ENCODE results near the gene NUP153.
"Not testable (repeated sequence)": the region's sequence is repeated elsewhere in the genome, so short reads cannot be mapped to it uniquely, and the experiment has no call there.

The NUP153 gene

GRCh38 chr6:17706580-17707370 is at the start of gene NUP153:
TSS of gene NUP153 (minus strand) at chr6:17706925. CDS start at chr6:17706387, 538 bp downstream.
- TF ChIP-seq CTCF (conservative IDR thresholded peaks at IDR 0.05; ENCODE audit: low read depth, low read length) = no peak
- H3K27ac ChIP-seq = peak within 1 kb of the TSS; percentile 100
- H3K9ac ChIP-seq = peak within 1 kb of the TSS; percentile 100
- H3K4me3 ChIP-seq (IDR thresholded peaks at IDR 0.05; ENCODE audit: insufficient read depth, low read depth, low read length) = no peak within 1 kb of the TSS
- 0 out of 2 replicates have a peak, but pooled peaks cover 6% of the 10 kb centered on the region for H4K20me1 ChIP-seq (ENCODE audit: insufficient read depth)
- H3K79me2 ChIP-seq (ENCODE audit: insufficient read depth, low read depth) = peaks cover 41% of the 10 kb centered on the region
- peak within 1 kb of the TSS; percentile 77 for H3K4me2 ChIP-seq
- H3K36me3 ChIP-seq (ENCODE audit: insufficient read depth) = no peaks in the 10 kb centered on the region
- H2AFZ ChIP-seq (ENCODE audit: low read depth) = peak within 1 kb of the TSS; percentile 70
- H3K4me1 ChIP-seq (ENCODE audit: low read depth, poor library complexity, severe bottlenecking) = peaks cover 33% of the 10 kb centered on the region
- no peaks in the 10 kb centered on the region for H3K27me3 ChIP-seq (ENCODE audit: insufficient read depth, low read depth)

DNA sequence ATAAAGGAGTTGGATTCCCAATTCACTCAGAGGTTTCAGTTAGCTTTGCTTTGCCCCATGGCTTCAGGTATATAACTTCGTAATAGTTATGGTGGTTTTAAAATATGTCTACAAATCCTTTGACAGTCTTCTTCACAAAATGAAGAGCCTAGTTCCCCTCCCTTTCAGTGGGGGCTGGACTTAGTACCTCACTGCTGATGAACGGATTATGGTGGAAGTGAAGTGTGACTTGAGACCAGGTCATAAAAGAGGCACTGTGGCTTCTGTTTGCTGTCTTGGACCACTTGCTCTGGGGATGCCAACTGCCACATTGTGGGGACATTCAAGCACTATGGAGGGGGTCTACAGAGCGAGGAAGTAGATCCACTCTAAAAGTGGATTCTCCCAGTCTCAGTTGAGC is 47.5 kb upstream of the NUP153 start:
- no peaks in the 10 kb centered on the region for H3K27me3 ChIP-seq (ENCODE audit: insufficient read depth, low read depth)
- TF ChIP-seq CTCF (conservative IDR thresholded peaks at IDR 0.05; ENCODE audit: low read depth, low read length) = no peak
- H3K4me1 ChIP-seq (ENCODE audit: low read depth, poor library complexity, severe bottlenecking) = no peaks in the 10 kb centered on the region
- H3K4me2 ChIP-seq = no peak overlapping the region
- H3K79me2 ChIP-seq (ENCODE audit: insufficient read depth, low read depth) = no peaks in the 10 kb centered on the region
- H3K36me3 ChIP-seq (ENCODE audit: insufficient read depth) = no peaks in the 10 kb centered on the region
- no peak overlapping the region for H3K9ac ChIP-seq
- no peak overlapping the region for H3K27ac ChIP-seq
- no peak overlapping the region for H2AFZ ChIP-seq (ENCODE audit: low read depth)
- no peaks in the 10 kb centered on the region for H4K20me1 ChIP-seq (ENCODE audit: insufficient read depth)
- H3K4me3 ChIP-seq (IDR thresholded peaks at IDR 0.05; ENCODE audit: insufficient read depth, low read depth, low read length) = no peak overlapping the region

DNA sequence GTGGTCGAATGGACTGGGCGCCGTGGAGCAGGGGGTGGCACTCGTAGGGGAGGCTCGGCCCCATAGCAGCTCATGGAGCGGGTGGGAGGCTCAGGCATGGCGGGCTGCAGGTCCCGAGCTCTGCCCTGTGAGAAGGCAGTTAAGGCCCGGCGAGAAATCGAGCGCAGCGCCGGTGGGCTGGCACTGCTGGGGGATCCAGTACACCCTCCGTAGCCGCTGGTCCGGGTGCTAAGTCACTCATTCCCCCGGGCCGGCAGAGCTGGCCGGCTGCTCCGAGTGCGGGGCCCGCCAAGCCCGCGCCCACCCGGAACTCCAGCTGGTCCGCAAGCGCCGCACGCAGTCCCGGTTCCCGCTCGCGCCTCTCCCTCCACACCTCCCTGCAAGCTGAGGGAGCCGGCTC is 38.6 kb upstream of the NUP153 start:
- not testable (repeated sequence) for H3K27me3 ChIP-seq (ENCODE audit: insufficient read depth, low read depth); H3K36me3 ChIP-seq (ENCODE audit: insufficient read depth); H3K9ac ChIP-seq; H4K20me1 ChIP-seq (ENCODE audit: insufficient read depth); H3K4me3 ChIP-seq (IDR thresholded peaks at IDR 0.05; ENCODE audit: insufficient read depth, low read depth, low read length); H3K4me2 ChIP-seq; H3K27ac ChIP-seq; H3K4me1 ChIP-seq (ENCODE audit: low read depth, poor library complexity, severe bottlenecking); H3K79me2 ChIP-seq (ENCODE audit: insufficient read depth, low read depth); H2AFZ ChIP-seq (ENCODE audit: low read depth)

- not testable (repeated sequence) for H3K4me1 ChIP-seq (ENCODE audit: low read depth, poor library complexity, severe bottlenecking); H3K79me2 ChIP-seq (ENCODE audit: insufficient read depth, low read depth); H4K20me1 ChIP-seq (ENCODE audit: insufficient read depth); H2AFZ ChIP-seq (ENCODE audit: low read depth); H3K36me3 ChIP-seq (ENCODE audit: insufficient read depth); H3K9ac ChIP-seq; H3K27me3 ChIP-seq (ENCODE audit: insufficient read depth, low read depth); H3K4me3 ChIP-seq (IDR thresholded peaks at IDR 0.05; ENCODE audit: insufficient read depth, low read depth, low read length); H3K4me2 ChIP-seq; H3K27ac ChIP-seq
Observed at GRCh38 chr6:17744757-17745308, 38.1 kb upstream of the NUP153 start.

DNA sequence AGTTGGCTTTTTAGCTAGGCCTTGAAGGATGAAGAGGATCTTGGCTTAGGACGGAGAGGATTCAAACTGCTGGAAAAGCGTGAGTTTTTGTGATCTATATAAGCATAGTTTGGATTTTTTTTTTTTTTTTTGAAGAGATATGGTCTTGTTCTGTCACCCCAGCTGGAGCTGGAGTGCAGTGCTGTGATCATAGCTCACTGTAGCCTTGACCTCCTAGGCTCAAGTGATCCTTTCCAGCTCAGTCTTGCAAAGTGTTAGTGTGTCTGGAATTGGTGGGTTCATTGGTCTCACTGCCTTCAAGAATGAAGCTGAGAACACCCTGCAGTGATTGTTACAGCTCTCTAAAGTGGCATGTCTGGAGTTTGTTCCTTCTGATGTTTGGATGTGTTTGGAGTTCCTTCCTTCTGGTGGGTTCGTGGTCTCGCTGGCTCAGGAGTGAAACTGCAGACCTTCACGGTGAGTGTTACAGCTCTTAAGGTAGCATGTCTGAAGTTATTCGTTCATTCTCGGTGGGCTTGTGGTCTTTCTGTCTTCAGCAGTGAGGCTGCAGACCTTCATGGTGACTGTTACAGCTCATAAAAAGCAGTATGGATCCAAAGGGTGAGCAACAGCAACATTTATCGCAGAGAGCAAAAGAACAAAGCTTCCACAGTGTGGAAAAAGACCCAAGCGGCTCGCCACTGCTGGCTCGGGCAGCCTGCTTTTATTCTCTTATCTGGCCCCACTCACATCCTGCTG is 37.5 kb upstream of the NUP153 start:
- Histone ChIP-seq H2AFZ (ENCODE audit: low read depth) (no peak overlapping the region), H3K4me2 (no peak overlapping the region), H3K27ac (no peak overlapping the region), H4K20me1 (ENCODE audit: insufficient read depth) (no peaks in the 10 kb centered on the region), H3K27me3 (ENCODE audit: insufficient read depth, low read depth) (no peaks in the 10 kb centered on the region), H3K79me2 (ENCODE audit: insufficient read depth, low read depth) (no peaks in the 10 kb centered on the region), H3K9ac (no peak overlapping the region), H3K36me3 (ENCODE audit: insufficient read depth) (no peaks in the 10 kb centered on the region), H3K4me3 (IDR thresholded peaks at IDR 0.05; ENCODE audit: insufficient read depth, low read depth, low read length) (no peak overlapping the region), H3K4me1 (ENCODE audit: low read depth, poor library complexity, severe bottlenecking) (no peaks in the 10 kb centered on the region)
- no peak for TF ChIP-seq CTCF (conservative IDR thresholded peaks at IDR 0.05; ENCODE audit: low read depth, low read length)

Data from KMS-11 (cell line).